Stimulated activated CD8-positive, alpha-beta memory T cell treated with anti-CD3 and anti-CD28 coated beads, Interleukin-2, amount 100 ng/mL, for 48 hours (primary cell): ENCODE data around the gene ZBTB40.

ENCODE experiments used
- DNase-seq, 2 donors: peaks; one replicate each; pipeline ENCODE4 v3.0.0-alpha.2; 2020; ENCODE audit warnings: low read depth in 2 of 2

Gene ZBTB40

DNA sequence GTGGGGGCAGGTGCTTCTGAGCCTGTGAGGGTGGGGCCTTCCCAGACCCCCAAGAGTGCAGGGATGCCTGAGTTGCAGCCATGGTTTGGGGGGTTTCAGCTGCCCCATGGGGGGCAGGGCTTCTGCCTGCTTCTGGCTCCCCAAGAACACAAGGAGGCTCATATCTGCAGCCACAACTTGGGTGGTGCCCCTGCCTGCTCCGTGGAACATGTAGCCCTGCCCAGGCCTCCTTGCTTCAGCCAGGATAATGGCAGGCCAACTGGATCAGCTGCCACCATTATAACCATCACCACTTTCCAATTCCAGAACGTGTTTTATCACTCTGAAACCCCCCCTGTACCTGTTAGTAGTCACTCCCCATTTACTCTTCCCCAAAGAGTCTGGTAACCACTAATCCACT, 14.0 kb downstream of the ZBTB40 start:
- DNase-seq: no peak

DNA sequence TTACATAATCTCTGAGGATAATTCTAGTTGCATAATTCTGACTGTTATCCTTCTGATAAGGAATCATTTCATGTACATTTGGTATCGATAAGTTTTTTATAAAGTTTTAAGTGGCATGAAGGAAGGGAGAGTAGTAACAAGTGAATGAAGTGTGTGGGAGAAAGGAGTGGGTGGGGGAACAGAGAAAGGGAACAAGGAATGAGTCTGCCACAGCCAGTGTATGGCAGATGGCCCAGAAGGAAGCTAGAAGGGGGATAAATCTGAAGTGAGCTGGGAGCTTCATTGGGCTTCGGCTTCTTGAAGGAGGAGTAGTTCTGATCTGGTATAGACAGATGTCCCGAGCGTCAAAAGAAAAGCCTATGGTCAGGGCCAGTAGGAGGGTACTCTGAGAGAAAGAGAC, 18.6 kb downstream of the ZBTB40 start:
- DNase-seq: no peak

- DNase-seq: no peak
Measured at GRCh38 chr1:22471078-22471477, 19.4 kb downstream of the ZBTB40 start.

GRCh38 chr1:22471610-22472009, 20.0 kb downstream of the ZBTB40 start:
- no peak for DNase-seq

GRCh38 chr1:22472596-22472995, 20.9 kb downstream of the ZBTB40 start:
- DNase-seq: no peak

- DNase-seq: no peak
Measured at GRCh38 chr1:22473952-22474351, 22.3 kb downstream of the ZBTB40 start.

- DNase-seq: no peak
Measured at GRCh38 chr1:22476566-22476965, 24.9 kb downstream of the ZBTB40 start.

DNA sequence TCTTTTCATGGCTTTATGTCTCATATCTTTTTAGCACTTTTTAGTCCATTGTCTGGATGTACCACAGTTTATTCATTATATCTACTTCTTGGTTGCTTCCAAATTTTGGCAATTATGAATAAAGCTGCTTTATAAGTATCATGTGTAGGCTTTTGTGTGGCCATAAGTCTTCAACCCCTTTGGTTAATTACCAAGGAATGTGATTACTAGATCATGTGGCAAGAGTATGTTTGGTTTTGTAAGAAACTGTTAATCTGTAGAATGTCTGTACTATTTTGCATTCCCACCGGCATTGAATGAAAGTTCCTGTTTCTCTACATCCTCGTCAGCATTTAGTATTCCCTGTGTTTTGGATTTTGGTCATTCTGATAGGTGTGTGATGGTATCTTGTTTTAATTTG, 31.5 kb downstream of the ZBTB40 start:
- no peak for DNase-seq

DNA sequence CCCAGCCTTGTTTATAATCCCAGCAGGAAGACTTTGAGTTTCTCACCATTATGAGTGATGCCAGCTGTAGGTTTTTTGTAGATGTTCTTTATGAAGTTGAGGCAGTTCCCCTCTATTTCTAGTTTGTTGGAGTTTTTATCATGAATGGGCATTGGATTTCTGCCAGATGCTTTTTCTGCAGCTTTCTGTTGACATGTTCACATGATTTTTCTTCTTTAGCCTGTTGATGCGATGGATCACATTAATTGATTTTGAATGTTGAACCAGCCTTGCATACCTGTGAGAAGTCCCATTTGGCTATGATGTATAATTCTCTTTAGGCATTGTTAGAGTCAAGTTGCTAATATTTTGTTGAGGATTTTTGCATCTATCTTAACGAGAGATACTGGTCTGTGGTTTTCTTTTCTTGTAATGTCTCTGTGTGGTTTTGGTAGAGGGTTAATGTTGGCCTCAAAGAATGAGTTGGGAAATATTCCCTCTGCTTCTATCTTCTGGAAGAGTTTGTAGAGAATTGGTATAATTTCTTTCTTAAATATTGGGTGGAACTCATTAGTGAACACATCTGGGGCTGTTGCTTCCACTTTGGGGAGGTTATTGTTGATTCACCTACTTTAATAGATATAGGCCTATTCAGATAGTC, 33.2 kb downstream of the ZBTB40 start:
- no peak for DNase-seq

DNA sequence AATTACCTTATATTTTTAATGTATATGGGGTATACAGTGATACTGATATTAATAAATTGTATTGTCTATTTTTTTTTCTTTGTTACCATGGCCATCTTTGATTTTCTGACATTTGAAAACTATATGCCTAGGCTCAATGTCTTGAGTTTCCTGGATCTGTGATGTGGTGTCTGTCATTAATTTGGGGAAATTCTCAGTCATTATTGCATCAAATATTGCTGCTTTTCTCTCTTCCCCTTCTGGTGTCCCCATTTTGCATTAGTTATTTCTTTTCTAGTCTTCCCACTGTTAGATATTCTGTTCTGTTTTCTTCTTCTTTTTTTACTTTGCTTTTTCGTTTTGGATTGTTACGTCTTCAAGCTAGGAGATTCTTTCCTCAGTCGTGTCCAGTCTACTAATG, 33.8 kb downstream of the ZBTB40 start:
- DNase-seq: no peak

DNA sequence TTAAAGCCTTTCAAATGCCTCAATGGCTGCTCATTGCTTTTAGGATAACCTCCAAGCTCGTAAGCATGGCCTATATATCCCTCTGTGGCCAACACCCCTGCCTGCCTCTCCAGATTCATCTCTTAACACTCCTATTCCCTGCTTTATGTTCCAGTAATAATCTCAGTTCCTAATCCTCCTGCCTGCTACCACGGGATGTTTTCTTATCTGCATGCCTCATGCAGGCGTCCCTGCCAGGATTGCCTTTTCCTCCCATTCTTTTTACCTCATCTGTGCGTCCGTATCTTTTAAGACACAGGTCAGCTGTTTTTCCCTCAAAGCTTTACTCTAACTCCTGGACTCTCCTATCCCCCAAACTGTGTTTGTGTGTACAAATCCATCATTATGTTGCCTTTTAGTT, 36.1 kb downstream of the ZBTB40 start:
- no peak for DNase-seq

DNA sequence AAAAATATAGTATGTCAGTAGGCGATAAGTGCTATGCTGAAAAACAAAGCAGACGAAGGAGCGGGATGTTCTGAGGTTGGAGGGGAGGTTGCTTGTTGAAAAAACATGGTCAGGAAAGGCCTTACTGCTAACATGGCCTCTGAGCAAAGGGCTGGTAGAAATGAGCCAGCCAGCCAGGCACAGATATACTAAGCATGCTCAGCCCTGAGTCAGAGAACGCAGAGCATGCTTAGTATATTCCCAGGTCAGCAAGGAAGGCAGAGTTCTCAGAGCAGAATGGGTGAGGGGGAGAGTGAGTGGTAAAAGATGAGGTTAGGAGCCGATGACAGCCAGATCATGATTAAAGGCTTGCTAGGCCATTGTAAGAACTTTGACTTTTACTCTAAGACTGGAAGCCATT, 36.7 kb downstream of the ZBTB40 start:
- no peak for DNase-seq

DNA sequence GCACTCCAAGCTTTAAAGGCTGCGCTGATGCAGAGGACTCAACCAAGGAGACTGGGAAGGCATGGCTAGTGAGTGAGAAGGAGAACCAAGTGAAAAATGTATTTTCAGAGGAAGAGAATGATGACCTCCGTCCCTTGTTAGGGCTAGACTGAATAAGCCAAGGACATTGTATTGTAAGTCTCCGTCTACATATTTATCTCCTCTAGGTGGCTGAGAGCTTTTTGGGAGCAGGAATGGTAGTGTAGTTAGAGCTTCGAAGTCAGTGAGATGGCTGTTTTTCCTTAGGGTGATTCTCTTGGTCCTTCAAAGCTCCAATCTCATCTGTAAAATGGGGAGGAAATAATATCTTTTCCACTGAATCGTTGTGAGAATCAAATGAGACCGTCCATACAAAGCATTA, 37.6 kb downstream of the ZBTB40 start:
- DNase-seq: no peak

DNA sequence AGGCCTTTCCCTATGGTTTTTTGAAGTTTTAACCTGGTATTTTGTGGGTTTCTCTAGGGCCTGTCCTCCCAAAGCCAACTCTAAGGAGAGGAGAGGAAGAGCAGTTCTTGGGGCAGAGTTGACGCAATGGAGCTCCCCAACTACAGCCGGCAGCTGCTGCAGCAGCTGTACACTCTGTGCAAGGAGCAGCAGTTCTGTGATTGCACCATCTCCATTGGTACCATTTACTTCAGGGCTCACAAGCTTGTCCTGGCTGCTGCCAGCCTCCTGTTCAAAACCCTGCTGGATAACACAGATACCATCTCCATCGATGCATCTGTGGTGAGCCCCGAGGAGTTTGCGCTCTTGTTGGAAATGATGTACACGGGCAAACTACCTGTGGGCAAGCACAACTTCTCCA, 38.2 kb downstream of the ZBTB40 start:
- no peak for DNase-seq

- no peak for DNase-seq
Measured at GRCh38 chr1:22490309-22490708, 38.7 kb downstream of the ZBTB40 start.

GRCh38 chr1:22491995-22492715, 40.5 kb downstream of the ZBTB40 start:
- no peak for DNase-seq

DNA sequence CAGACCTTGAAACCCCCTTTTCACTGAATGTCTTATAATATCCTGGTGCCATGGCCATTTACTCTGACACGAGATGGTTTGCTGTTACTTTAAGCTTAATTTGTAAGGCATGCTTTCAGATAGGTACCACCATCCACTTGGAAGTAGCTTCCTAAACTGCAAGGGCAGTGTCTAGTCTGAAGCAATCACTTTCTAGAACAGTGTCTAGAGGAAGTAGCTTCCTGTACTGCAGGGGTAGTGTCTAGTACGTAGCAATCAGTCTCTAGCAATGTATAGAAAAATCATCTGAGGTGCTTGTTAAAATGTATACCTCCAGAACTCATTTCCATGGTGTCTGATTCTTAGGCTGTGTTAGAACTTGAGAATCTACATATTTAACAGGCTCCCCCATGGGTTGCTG, 42.5 kb downstream of the ZBTB40 start:
- DNase-seq: no peak

- no peak for DNase-seq
Measured at GRCh38 chr1:22494943-22495579, 43.4 kb downstream of the ZBTB40 start.

GRCh38 chr1:22496536-22497160, 45.0 kb downstream of the ZBTB40 start:
- DNase-seq: no peak

DNA sequence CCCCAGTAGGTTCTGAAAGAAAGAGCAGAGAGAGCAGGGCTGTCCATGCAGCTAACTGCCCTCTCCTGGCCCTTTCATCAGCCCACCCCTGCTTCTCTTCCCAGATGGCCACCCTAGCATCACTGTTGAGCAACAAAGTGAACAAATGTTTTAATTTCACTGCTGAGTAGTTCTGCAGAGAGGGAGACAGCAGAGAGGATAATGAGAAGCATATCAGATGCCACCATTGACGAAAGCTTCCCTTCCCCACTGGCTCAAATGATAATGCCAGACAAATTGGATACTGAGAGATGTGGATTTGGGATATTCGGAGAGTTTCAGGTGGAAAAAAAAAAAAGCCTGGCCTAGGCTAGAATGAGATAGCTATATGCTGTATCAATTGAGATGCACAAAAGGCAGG, 46.8 kb downstream of the ZBTB40 start:
- no peak for DNase-seq

- no peak for DNase-seq
Measured at GRCh38 chr1:22500058-22500457, 48.4 kb downstream of the ZBTB40 start.

DNA sequence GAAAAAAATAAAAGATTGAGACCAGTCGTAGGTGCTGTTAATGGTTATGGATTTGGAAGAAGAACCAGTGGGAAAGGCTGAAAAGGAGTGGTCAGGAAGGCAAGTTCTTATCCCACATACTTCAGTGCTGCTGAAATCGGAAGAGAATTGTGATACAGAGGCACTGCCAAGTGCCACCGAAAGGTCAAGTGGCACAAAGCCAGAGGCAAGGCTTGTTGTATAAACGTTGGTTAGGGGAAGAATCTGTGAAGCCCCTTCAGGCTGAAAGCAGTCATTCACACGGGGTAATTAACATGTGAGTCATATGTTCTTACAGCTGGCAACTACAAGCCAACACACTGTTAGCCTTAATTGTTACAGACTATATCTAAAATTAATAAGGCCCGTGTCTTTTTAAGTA, 48.8 kb downstream of the ZBTB40 start:
- DNase-seq: no peak

DNA sequence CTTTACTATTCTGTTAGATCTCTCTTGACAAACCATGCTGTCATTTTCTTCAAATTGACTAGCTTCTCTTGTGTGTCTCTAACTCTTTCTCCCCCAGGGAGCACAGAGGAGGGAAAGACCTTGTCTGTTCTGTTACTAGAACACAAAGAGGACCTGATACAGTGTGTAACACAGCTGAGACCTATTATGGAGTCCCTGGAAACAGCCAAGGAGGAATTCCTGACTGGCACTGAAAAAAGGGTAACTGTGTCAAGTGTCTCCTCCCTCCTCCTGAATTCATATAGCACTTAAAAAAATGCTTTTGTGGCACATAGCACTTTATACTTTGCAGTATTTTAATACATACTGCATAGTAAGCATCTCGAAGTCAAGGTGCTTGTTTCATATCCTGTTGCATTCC, 50.6 kb downstream of the ZBTB40 start:
- no peak for DNase-seq
